ENCODE results near the gene TNS3. TPM values are rescaled to one million over a fixed set of nuclear protein-coding genes. Genes with fewer than 3 reads are reported as not detected.
A peak's percentile ranks its signal among the peaks of the same experiment; 100 is the strongest.

The TNS3 gene
- polyA plus RNA-seq, 1 of the 3 experiments (the other 2 are of a cell fraction): 72.3 TPM

DNA sequence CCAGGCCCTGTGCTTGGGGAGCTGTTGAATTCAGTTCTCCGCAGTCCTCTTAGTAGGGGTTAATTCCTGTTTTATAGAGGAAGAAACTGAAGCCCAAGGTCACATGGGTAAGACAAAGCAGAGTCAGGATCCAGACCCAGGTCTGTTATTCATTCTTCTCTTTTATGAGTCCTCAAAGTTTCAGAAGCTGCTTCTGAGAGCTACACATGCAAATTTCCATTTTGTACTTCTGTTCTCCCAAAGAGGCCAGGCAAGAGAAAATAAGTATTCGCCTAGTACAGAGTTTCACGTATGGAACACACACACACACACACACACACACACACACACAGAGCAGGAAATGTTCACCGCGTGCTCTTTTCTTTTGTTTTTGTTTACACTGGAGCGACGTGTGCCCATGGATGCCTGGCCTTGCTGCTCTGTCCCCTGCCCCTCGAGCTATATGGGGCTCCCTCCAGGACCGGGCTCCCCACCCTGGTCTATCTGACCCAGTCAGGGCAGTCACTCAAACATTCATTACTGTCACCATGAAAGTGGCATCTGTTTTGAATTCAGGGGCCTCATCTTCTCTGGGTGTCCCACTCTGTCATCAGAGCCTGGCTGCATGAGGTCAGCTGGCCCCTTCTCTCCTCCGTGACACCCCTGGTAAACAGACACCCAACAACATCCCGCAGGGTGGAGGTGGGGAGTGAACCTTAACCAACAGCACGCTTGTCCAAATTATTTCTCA lies 84.4 kb downstream of the TNS3 start:
- WGBS (ENCODE audit: low lambda C conversion rate): 91% methylated on average over 12 of the region's 12 CpGs
- peaks cover 0 to 10% of the 10 kb centered on the region in 2 experiments for H3K36me3 ChIP-seq (replicated peaks in 1 of 2; ENCODE audit: control insufficient read depth in 1 of 2, insufficient read depth in 2 of 2, low read length in 1 of 2)
- H3K27me3 ChIP-seq (ENCODE audit: insufficient read depth): no peaks in the 10 kb centered on the region
- CTCF ChIA-PET: interaction anchor here (0.8 to 2.5 kb wide), 8 partner anchors 9 to 326 kb away, joined by 3 to 10 read pairs (median 4); no protein-coding TSS in a partner anchor
- peaks cover 32% of the 10 kb centered on the region; the same call in 1 of the 2 replicates for H3K79me2 ChIP-seq (ENCODE audit: insufficient read depth)
- peak; percentile 60 for DNase-seq
- peaks cover 22 to 52% of the 10 kb centered on the region in 2 experiments for H3K4me1 ChIP-seq (ENCODE audit: control insufficient read depth in 1 of 2, insufficient read depth in 2 of 2, low read depth in 1 of 2, low read length in 1 of 2)
- H3K27ac ChIP-seq (ENCODE audit: low read depth in 2 of 2, low read length in 1 of 2): no peak overlapping the region; a peak in 1 of 4 replicates
- no peaks in the 10 kb centered on the region for H3K9me3 ChIP-seq
- no peaks in the 10 kb centered on the region for H3K9me2 ChIP-seq
- H4K20me1 ChIP-seq (ENCODE audit: insufficient read depth): peaks cover 11% of the 10 kb centered on the region; the same call in 1 of the 2 replicates
- TF ChIP-seq MAX (IDR thresholded peaks at IDR 0.05; ENCODE audit: low read depth) (no peak), SIN3A (IDR thresholded peaks at IDR 0.05; ENCODE audit: borderline replicate concordance, low read depth, low read length) (no peak), GABPA (IDR thresholded peaks at IDR 0.05; ENCODE audit: low read depth) (no peak), RCOR1 (IDR thresholded peaks at IDR 0.05; ENCODE audit: low read length) (no peak), GATA2 (CRISPR knock-in tag; IDR thresholded peaks at IDR 0.05) (no peak), TCF12 (IDR thresholded peaks at IDR 0.05) (no peak)
- TF ChIP-seq, protein P1, sequence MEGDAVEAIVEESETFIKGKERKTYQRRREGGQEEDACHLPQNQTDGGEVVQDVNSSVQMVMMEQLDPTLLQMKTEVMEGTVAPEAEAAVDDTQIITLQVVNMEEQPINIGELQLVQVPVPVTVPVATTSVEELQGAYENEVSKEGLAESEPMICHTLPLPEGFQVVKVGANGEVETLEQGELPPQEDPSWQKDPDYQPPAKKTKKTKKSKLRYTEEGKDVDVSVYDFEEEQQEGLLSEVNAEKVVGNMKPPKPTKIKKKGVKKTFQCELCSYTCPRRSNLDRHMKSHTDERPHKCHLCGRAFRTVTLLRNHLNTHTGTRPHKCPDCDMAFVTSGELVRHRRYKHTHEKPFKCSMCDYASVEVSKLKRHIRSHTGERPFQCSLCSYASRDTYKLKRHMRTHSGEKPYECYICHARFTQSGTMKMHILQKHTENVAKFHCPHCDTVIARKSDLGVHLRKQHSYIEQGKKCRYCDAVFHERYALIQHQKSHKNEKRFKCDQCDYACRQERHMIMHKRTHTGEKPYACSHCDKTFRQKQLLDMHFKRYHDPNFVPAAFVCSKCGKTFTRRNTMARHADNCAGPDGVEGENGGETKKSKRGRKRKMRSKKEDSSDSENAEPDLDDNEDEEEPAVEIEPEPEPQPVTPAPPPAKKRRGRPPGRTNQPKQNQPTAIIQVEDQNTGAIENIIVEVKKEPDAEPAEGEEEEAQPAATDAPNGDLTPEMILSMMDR (IDR thresholded peaks at IDR 0.05): no peak
- H3F3A ChIP-seq (replicated peaks; ENCODE audit: insufficient read depth): peaks cover 10% of the 10 kb centered on the region
- POLR2A ChIA-PET: interaction anchor here (0.6 kb wide), 1 partner anchor 314 kb away, joined by 3 read pairs; no protein-coding TSS in a partner anchor
- no peak overlapping the region for H2AFZ ChIP-seq (ENCODE audit: low read depth)
- no peak overlapping the region for H3K4me3 ChIP-seq (ENCODE audit: low read depth in 2 of 2, low read length in 1 of 2)
- H3K4me2 ChIP-seq: no peak overlapping the region
- no peak overlapping the region for H3K9ac ChIP-seq

DNA sequence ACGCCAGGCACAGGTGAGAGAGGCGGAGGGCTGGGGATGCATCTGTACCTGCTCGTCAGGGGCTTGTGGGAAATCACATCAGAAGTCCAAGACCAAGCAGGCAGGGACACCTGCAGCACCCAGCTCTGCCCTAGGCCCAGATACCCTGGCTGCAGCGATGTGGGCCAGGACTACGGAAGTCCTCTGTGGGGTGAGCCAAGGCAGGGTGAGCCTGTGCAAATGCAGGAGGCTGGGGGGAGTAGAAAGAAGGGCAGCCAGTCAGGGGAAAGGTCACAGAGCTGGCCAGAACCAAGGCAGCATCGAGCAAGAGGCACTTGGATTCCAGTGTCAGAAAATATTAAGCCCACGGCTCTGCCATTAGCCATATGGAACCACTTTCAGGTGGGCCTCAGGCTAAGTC lies 85.2 kb downstream of the TNS3 start:
- Histone ChIP-seq H3F3A (replicated peaks; ENCODE audit: insufficient read depth) (peaks cover 5% of the 10 kb centered on the region), H4K20me1 (ENCODE audit: insufficient read depth) (0 out of 2 replicates have a peak, but pooled peaks cover 10% of the 10 kb centered on the region), H3K4me3 (ENCODE audit: low read depth in 2 of 2, low read length in 1 of 2) (no peak overlapping the region), H3K4me1 (ENCODE audit: control insufficient read depth in 1 of 2, insufficient read depth in 2 of 2, low read depth in 1 of 2, low read length in 1 of 2) (peaks cover 13 to 43% of the 10 kb centered on the region in 2 experiments), H3K79me2 (ENCODE audit: insufficient read depth) (peaks cover 35% of the 10 kb centered on the region; the same call in 1 of the 2 replicates), H3K9me2 (no peaks in the 10 kb centered on the region), H3K4me2 (no peak overlapping the region), H3K27ac (ENCODE audit: low read depth in 2 of 2, low read length in 1 of 2) (peak overlapping the region in 1 of 2 experiments; percentile 7; a peak in 2 of 4 replicates), H3K36me3 (replicated peaks in 1 of 2; ENCODE audit: control insufficient read depth in 1 of 2, insufficient read depth in 2 of 2, low read length in 1 of 2) (peaks cover 0 to 11% of the 10 kb centered on the region in 2 experiments), H3K9ac (no peak overlapping the region), H3K27me3 (ENCODE audit: insufficient read depth) (no peaks in the 10 kb centered on the region), H3K9me3 (no peaks in the 10 kb centered on the region), H2AFZ (ENCODE audit: low read depth) (no peak overlapping the region)
- TF ChIP-seq, protein P1 (IDR thresholded peaks at IDR 0.05): no peak
- TF ChIP-seq TCF12 (IDR thresholded peaks at IDR 0.05): no peak
- TF ChIP-seq MXI1 (IDR thresholded peaks at IDR 0.05; ENCODE audit: low read depth, low read length): no peak
- no peak for TF ChIP-seq JUND (IDR thresholded peaks at IDR 0.05)
- TF ChIP-seq RAD21 (IDR thresholded peaks at IDR 0.05; ENCODE audit: low read length): no peak
- TF ChIP-seq POLR2AphosphoS5 (IDR thresholded peaks at IDR 0.05; ENCODE audit: low read depth, low read length): no peak
- TF ChIP-seq GABPA (IDR thresholded peaks at IDR 0.05; ENCODE audit: low read depth): no peak
- TF ChIP-seq SMC3 (IDR thresholded peaks at IDR 0.05; ENCODE audit: low read depth, low read length): no peak
- no peak for TF ChIP-seq ELF1 (IDR thresholded peaks at IDR 0.05)
- TF ChIP-seq EP300 (IDR thresholded peaks at IDR 0.05; ENCODE audit: borderline replicate concordance in 1 of 2, low read depth in 1 of 2, low read length in 1 of 2): no peak
- POLR2A ChIA-PET: no interaction called here
- 77% methylated on average over 6 of the region's 7 CpGs for WGBS (ENCODE audit: low lambda C conversion rate)
- CTCF ChIA-PET: interaction anchor here (0.8 to 2.5 kb wide), 9 partner anchors 11 to 327 kb away, joined by 3 to 10 read pairs (median 5); no protein-coding TSS in a partner anchor
- no peak for DNase-seq

All from SK-N-SH (cell line).